Fibroblast of mammary gland (primary cell): ENCODE data around the gene INPP5A.
"Not testable (repeated sequence)": the region's sequence is repeated elsewhere in the genome, so short reads cannot be mapped to it uniquely, and the experiment has no call there.

Experiments used
- DNase-seq: peaks from one replicate; pipeline ENCODE4 v3.0.0-alpha.2; 2010; ENCODE audit warnings: low read depth
- H3K4me3 ChIP-seq: 2 replicates; pipeline ENCODE4 v1.5.1; 2011; ENCODE audit warnings: low read depth, mild to moderate bottlenecking, low read length, moderate library complexity; ENCODE audit not compliant: control insufficient read depth
- TF ChIP-seq, protein P1 (sequence below): conservative IDR thresholded peaks from 2 replicates; pipeline ENCODE4 v1.5.1; 2011; ENCODE audit warnings: low read depth, low read length, inconsistent platforms; ENCODE audit not compliant: control insufficient read depth, insufficient read depth

The INPP5A gene

DNA sequence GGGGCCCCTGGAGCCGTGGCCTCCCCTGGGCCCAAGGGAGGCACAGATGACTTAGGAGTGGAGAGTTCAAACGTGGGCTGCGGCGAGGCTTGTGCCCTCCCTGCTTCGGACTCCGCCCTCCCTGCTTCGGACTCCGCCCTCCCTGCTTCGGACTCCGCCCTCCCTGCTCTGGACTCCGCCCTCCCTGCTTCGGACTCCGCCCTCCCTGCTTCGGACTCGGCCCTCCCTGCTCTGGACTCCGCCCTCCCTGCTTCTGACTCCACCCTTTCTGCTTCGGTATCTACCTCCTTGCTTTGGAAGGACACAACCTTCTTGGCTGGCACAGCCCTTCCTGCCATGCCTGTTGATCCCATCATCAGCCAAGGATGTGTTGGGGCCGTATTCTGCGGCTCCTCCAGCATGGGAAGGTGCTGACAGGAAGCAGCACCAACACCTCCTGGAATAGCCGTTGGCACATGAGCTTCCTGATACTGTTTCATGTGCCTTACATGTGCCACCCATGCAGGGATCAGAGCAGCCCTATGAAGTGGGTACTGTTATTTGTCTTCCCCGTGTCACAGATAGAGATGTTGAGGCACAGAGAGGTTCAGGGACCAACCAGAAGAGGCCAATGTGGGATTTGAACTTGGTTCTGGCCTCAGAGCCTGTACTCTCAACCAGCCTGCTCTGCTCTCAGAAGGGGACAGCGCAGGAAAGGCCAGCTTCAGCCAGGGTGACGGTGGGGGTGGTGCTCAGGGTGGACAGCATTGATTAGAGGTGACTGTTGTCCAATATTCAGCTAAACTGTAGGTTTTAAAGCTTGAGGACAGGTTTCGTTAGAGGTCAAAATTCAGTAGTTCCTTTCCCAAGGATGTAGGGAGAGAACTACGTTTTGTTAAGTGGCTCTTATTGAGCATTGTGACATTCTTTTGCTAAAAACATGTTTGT, 133.9 kb downstream of the INPP5A start:
- no peak for DNase-seq
- no peak overlapping the region for H3K4me3 ChIP-seq
- TF ChIP-seq, protein P1, sequence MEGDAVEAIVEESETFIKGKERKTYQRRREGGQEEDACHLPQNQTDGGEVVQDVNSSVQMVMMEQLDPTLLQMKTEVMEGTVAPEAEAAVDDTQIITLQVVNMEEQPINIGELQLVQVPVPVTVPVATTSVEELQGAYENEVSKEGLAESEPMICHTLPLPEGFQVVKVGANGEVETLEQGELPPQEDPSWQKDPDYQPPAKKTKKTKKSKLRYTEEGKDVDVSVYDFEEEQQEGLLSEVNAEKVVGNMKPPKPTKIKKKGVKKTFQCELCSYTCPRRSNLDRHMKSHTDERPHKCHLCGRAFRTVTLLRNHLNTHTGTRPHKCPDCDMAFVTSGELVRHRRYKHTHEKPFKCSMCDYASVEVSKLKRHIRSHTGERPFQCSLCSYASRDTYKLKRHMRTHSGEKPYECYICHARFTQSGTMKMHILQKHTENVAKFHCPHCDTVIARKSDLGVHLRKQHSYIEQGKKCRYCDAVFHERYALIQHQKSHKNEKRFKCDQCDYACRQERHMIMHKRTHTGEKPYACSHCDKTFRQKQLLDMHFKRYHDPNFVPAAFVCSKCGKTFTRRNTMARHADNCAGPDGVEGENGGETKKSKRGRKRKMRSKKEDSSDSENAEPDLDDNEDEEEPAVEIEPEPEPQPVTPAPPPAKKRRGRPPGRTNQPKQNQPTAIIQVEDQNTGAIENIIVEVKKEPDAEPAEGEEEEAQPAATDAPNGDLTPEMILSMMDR, result no peak

DNA sequence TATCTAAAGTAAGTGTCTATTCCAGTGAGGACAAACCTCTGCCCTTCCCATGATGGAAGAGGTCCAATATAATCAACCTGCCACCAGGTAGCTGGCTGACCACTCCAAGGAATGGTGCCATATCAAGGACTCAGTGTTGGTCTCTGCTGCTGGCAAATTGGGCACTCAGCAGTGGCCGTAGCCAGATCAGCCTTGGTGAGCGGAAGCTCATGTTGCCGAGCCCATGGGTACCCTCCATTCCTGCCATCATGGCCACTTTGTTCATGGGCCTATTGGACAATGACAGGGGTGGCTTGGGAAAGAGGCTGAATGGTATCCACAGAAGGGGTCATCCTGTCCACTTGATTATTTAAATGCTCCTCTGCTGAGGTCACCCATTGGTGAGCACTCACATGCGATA, 136.2 kb downstream of the INPP5A start:
- DNase-seq, H3K4me3 ChIP-seq: not testable (repeated sequence)

- no peak overlapping the region for H3K4me3 ChIP-seq
- no peak for DNase-seq
- TF ChIP-seq, protein P1, result no peak
These were observed 136.7 kb downstream of the INPP5A start for GRCh38 chr10:132674311-132674710.

DNA sequence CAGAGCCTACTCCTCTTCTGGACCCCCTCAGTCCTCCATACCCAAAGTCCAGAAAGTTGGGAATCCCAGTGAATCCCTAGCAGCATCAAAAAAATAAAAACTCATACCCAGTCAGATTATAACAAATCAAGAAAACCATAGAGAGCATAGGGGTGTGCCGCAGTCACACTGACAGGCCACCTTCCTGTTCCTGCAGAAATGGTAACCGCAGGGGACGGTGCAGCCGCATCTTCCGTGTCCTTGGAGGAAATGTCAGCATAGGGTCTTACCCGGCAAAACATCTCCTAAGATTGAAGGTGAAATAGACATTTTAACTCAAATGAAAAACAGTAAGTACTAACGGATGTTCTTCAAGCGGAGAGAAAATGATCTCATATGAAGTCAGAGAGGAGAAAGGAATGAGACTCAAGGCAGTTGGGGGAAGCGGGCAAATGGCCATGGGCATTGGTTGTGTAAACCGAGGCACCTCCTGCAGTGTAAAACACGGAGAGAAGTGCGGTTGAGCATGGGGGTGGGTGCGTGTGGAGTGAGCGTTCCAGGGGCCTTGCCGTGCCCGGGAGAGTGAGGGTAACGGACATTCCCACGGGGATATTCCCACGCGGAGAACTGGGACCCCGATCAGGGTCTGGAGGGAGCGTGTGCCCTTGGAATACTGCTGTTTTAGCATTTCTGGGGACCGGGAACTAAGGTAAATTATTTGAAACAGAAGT, 137.6 kb downstream of the INPP5A start:
- H3K4me3 ChIP-seq, result no peak overlapping the region
- TF ChIP-seq, protein P1, result no peak
- no peak for DNase-seq

GRCh38 chr10:132676193-132676891, 138.8 kb downstream of the INPP5A start:
- no peak for DNase-seq
- no peak overlapping the region for H3K4me3 ChIP-seq

GRCh38 chr10:132677096-132677472, 139.5 kb downstream of the INPP5A start:
- TF ChIP-seq, protein P1, result no peak
- DNase-seq, result no peak
- H3K4me3 ChIP-seq, result no peak overlapping the region

More at GRCh38 chr10:132676193-132676891, 138.8 kb downstream of the INPP5A start:
- TF ChIP-seq, protein P1, result no peak
